A204.1 (cell line): Measurements from ENCODE around the gene TAOK2.
"Not testable (repeated sequence)": the region's sequence is repeated elsewhere in the genome, so short reads cannot be mapped to it uniquely, and the experiment has no call there.

Experiments
- FAIRE-seq: peaks from 2 replicates; lab custom pipeline; 2012; peaks lifted over from hg19 to GRCh38; lab: Jason Lieb, UNC

Gene TAOK2

DNA sequence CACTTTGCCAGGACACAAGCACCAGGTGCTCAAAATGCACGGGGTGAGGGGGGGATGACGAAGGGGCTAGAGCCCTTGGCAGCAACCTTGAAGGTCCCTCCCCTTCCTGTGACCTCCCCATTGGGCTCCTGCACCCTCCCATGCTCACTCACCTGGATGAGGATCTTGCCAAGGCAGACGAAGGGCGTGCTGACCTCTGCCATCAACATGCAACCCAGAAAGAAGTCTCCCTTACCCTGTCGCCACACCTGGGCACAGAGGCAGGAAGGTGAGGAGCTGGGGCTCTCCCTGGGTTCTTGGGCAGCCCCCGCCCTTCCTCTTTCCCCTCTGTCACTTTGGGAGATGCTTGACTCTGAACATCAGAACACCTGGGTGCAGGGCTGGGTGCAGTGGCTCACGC lies 51.9 kb downstream of the TAOK2 start:
- no peak for FAIRE-seq

DNA sequence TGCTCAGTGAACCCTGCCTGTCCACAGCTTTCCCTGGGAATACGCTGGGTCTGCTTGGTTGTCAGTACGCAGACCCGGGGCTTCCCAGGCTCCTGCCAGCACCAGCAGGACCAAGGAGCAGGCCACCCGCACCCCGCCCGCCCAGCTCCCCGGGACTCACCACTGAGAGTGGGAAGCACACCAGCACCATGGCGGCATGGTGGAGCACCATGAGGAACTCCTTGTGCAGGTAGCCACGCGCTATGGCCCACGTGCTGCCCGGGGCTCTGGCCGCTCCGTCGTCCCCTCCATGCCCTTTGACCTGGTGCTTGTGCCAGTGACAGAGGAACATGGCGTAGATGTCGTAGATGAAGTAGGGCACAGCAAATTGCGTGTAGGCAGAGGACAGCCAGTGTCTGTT lies 52.8 kb downstream of the TAOK2 start:
- FAIRE-seq, result no peak

DNA sequence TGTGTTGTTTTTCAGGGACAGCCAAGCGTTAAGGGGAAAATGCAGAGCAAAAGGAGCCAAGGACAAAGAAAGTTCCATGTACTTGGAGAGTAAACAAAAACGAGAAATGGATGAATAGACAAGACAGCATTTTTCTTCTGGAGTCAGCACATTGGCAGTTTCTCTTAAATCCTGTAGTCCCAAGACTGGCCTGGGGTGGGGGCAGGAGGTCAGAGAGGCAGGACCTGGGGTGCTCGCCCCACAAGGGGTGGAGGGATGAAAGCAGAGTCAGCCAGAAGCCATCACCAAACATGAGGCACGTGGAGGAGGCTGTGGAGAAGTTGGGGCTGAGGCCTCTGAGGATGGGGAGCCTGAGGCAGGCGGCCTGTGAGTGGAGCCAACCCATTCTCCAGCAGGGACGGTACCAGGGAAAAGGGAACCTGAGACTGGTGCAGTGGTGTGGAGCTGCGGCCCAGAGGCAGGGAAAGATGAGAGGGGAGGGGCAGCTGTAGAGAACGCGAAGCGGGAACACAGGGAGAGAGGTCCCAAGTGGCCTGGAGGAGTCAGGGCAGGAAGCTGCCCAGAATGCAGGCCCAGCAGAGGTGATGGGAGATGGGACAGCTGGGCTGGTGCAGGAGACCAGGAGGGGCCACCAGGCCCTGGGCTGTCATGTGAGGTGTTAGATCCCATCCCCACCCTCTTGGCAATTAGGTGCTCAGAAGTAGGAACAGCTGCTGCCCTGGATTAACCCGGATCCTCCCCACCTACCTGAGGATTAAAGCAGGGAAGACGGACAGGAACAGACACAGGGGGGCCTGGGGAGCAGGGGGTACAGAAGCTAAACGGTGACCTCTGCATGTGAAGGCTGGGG lies 54.1 kb downstream of the TAOK2 start:
- no peak for FAIRE-seq

DNA sequence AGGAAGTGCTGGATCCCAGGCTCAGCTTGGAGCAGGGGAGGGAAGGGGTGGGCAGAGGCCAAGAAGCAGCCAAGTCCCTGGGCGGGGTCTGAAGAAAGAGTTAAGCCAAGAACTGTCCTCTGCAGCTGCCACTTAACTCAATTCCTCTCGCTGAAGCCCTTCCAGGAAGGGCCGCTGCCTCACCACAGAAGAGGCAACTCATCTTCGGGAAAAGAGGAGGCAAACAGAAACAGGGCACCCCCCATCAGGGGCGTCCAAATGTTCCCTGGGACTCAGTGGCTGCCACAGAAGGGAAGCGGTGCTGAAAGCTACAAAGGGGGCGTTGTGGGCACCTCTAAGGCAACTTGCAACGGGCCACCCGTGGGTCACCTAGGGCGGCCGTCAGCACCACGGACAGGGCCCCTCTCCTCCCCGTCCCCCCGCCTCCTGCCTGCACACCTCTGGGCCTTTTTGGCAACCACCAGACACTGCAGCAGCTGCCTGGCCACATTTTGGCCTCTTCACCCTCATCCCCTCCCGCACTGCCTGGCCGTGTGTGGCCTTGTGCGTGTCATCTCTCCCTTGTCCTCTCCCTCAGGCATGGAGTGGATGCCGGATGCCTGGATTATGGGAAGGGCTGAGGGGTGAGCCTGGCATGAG lies 54.9 kb downstream of the TAOK2 start:
- no peak for FAIRE-seq

DNA sequence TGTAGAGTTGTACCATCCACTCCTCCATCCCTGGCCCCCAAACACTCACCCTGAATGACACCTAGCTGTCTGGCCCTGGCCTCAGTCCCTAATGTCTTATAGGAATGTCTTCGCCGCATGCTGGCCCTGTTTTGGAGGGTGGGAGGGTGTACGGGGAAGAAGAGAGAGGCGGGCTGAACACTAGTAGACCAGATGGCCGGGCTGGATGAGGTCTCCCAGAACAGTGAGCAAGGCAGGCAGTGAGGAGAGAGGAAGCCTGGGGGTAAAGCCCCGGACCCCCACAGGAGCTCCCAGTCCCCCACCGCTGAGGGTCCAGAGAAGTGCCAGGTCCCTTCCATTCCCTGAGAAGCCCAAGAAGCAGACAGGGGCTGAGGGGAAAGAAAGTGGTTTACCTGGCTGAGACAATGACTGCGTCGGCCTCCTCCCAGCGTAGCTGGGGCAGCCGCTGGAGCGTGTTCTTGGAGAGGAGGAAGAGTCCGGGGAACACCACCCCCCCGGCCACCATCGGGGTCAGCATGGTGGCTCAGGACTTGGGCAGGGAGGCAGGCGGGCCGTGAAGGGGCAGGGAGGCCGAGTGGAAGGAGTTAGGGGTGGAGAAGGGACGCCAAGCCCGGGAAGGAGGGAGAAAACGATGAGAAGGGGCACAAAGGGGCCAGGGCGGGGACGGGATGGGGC lies 56.5 kb downstream of the TAOK2 start:
- no peak for FAIRE-seq

DNA sequence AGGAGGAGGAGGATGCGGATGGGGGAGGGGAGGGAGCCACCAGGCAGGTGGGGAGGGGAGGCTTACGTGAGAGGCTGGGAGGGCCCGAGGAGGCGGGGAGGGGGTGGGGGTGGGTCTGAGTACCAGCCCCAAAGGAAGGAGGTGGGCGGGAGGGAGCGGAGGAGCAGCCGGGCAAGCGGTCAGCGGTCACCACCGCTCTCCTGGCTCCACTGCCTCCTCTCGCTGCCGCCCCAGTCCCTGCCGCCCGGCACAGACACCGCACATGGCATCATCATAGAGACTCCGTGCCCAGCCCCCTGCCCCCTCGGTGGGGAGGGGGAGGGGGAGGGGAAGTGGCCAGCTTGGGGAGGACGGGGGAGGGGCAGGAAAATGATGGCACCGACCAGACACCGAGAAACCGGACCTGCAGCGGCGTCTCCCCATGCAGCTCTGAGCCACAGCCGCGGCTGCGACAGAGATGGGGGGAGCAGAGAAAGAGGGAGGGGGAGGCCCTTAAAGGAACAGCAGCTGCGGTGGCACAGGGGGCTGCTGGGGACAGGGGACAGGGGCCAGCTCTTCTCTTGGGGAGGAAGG lies 57.3 kb downstream of the TAOK2 start, which contains the start of gene TLCD3B:
Gene TLCD3B (minus strand): TSS at position 431 of the 573 bp plus-strand sequence. CDS start 744 bp downstream, outside the sequence.
- FAIRE-seq, result no peak

DNA sequence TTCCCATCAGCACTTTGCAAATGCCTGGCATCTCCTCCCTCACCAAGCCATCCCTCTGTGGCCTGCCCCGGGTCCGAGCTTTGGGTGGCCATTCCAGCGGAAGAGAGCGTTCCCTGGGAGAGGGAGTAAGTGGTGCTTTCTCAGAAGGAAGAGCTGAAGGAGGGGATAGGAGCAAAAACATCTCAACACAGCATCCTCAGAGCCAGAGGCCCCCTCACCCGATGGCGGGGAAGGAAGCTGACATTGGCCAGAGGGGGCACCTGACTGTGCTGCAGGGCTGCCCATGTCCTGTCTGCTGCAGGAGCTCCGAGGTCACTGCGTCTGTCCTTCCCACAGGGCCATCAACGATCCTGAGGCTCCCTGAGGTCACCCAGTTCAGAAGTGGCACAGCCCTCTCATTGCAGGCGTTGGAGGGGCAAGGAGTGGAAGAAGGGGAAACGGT lies 57.8 kb downstream of the TAOK2 start:
- FAIRE-seq, result no peak

DNA sequence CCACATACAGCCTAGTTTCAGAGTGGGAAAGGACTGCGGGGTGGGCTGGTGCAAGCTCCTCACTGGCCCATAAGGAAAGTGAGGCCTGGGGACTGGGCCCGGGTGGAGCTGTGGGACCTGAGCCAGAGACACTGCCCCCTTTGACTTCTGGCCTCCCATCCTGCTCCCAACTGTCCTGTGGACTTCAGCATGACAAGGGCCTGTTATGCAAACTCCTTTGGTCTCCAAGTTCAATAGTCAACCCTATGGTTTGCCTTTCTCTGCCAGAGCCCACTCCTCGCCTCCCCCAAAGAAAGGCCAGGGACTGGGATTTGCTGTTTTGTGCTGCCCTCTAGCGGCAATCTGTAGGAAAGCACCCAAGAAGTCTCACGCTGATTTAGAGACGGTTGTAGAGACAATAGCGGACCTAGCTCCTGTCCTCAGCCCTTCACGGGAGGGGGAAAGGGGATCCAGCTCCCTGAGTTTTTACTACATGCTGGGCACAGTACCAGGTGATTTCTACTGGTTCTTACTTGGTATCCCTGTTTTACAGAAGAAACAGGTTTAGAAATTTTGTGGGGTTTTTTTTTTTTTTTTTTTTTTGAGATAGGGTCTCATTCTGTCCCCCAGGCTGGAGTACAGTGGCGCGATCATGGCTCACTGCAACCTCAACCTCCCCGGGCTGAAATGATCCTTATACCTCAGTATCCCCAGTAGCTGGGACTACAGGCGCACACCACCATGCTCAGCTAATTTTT lies 58.6 kb downstream of the TAOK2 start:
- no peak for FAIRE-seq

DNA sequence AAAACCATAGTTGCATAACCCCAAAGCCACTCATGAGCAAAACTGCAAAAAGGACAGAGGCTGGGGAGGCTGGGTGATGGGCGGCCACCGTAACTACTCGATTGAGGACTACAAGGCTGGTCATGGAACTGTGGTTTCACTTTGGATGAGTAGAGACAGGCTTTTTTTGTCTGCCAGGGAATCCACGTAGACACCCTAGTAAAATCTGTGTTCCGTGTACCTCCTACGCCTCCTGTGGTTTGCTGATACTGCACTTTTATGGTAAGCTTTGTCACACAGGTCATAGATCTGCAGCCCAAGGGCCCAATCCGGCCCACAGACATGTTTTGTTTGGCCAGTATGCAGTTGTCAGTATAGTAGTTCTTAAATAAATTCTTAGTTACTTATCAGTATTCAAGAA lies 59.6 kb downstream of the TAOK2 start:
- FAIRE-seq, result no peak

DNA sequence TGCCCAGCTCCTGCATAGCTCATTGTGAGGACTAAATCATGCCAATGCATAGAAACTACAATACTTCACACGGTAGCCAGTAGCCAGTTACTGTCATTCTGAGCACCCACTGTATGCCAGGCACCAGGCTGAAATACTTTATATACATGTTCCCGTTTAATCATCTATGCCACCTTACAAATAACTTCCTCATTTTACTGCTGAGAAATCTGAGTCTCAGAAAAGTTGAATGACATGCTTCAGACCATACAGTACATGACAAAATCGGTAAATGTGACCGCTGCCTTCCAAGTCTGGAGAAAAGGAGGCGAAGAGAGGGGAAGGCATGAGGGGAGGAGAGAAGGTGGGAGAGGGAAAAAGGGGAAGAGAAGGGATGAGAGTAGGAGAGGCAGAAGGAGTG lies 66.6 kb downstream of the TAOK2 start:
- no peak for FAIRE-seq

DNA sequence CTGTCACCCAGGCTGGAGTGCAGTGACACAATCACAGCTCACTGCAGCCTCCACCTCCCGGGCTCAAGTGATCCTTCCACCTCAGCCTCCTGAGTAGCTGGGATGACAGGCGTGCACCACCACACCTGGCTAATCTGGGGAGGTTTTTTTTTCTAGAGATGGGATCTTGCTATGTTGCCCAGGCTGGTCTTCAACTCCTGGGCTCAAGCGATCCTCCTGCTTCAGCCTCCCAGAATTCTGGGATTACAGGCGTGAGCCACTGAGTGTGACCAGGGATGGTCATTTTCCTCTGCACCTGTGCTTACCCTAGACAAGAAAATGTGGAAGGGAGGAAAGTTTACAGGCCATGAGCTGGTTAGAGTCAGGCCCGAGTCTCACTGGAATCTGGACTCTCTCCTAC lies 67.0 kb downstream of the TAOK2 start:
- FAIRE-seq, result not testable (repeated sequence)

DNA sequence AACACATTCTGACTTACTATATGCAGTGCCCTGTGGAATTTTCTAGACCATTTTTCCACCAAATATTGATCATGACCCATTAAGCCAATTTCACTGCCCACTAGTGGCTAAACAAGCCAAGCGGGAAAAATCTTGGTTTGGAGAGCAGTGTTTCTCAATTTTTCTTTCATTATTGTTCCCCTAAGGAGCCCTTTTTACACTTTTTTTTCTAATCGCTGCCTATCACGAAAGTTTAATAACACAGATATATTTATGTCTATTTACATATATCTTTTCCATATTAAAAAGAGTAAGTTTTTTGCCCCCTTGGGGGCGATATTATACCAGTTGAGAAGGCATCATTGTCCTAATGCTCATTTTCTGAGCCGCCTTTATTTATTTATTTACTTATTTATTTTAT lies 68.2 kb downstream of the TAOK2 start:
- FAIRE-seq, result peak; percentile 96
